PC-9 (cell line): ENCODE results near the gene TRAFD1.

ENCODE experiments used
- CTCF ChIP-seq: fragments of 200-600 bp; sonication (generic); conservative IDR thresholded peaks from 2 replicates; pipeline ENCODE4 v1.6.1; 2017; ENCODE audit warnings: mixed run types, antibody characterized with exemption, mild to moderate bottlenecking, moderate library complexity
- EZH2 ChIP-seq: fragments of 200-600 bp; sonication (generic); IDR thresholded peaks from 2 replicates; pipeline ENCODE4 v1.8.0; 2017; ENCODE audit warnings: antibody characterized with exemption, low read depth

GRCh38 chr12:112192475-112192874 is 67.1 kb downstream of the TRAFD1 start:
- TF ChIP-seq CTCF: no peak
- no peak for TF ChIP-seq EZH2
